ENCODE data around the gene GNG14.
"Not testable (repeated sequence)": the region's sequence is repeated elsewhere in the genome, so short reads cannot be mapped to it uniquely, and the experiment has no call there.

Gene GNG14

DNA sequence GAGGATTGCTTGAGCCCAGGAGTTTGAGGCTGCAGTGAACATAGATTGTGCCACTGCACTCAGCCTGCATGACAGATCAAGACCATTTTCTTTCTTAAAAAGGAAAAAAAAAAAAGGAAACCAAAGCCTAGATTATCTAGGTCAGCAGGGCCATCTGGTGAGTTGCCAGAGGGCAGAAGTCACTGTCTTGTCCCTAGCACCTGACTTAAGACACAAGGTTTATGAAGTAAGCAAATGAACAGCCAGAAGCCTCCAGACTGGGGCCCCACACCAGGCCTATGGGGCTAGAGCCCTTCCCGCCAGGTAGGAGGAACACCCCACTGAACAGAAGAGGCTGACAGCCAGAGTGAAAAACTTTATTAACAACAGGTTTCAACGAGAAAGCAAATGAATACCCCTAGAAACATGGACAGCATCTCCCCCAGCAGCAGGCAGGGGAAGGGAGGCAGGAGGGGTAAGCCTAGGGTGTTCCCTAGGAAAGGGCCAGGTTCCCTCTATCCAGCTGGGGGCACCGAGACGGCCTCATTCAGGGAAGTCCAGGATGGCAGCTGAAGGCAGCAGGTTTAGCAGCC is 20.0 kb upstream of the GNG14 start:
- DNase-seq (ENCODE audit: low read depth): no peak

- DNase-seq (ENCODE audit: low read depth): no peak
These were observed 19.5 kb upstream of the GNG14 start for GRCh38 chr19:12668346-12668745.

DNA sequence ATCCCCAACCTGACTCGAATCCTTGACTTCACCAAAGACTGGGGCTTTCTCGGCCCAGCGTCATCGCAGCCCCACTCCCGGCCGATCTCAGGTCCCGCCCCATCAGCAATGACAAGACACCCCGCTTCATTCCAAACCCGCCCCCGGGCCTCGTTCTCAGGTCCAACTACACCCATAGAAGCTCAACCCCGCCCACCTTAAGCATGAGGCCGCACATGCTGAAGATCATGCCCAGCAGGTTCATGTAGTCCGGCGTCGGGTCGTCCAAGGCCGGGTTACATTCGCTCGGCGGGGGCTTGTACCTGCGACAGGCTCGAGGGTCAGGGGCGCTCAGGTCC is 18.9 kb upstream of the GNG14 start:
- peak; percentile 24 for DNase-seq (ENCODE audit: low read depth)

- peak; percentile 62 for DNase-seq (ENCODE audit: low read depth)
These were observed 18.3 kb upstream of the GNG14 start for GRCh38 chr19:12669270-12670158.

DNA sequence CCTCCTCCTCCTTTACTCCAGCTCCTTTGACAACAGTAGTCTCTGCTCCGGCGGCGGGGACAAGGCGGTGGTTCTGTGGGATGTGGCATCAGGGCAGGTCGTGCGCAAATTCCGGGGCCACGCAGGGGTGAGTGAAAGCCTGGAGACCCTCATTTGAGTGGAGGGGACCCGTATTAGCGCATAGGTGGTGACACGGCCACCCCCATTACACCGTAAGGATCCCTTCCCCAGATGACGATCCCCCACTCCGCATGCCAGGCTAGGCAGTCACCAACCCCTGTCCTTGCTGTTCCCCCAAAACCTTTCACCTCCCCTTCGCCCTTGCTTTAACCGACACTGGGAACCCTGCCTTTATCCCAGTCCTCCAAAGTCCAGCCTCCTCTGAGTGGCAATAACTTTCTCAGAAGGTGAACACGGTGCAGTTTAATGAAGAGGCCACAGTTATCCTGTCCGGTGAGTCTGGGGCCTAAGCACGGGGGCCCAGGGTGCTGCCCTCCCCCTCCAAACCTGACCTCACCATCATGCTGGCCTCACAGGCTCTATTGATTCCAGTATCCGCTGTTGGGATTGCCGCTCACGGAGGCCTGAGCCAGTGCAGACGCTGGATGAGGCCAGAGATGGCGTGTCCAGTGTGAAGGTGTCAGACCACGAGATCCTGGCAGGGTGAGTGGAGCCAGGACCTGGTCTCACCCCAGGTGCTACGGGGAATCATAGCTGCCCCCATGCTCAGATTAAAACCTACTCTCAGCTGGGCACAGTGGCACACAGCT is 17.5 kb upstream of the GNG14 start:
- no peak for DNase-seq (ENCODE audit: low read depth)

- no peak for DNase-seq (ENCODE audit: low read depth)
These were observed 15.1 kb upstream of the GNG14 start for GRCh38 chr19:12672744-12673143.

GRCh38 chr19:12675399-12675798 is 12.4 kb upstream of the GNG14 start:
- DNase-seq (ENCODE audit: low read depth): no peak

DNA sequence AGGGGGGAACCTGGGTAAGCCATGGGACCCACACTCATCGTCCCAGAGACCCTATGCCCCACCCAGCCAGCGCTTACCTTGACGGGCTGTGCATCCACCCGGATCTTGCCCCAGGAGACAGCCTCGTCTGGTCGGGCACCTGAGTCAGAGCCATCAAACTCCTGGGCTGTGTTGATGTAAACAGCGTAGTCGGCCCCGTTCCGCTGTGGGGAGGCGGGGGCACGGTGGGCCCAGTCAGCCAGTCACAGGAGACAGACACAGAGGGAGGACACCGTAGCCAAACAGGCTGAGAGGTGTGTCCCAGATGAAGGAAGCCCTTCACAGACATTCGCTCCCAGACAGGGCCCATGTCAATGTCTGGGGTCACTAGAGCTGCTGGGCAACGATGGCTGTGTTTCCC is 11.9 kb upstream of the GNG14 start:
- DNase-seq (ENCODE audit: low read depth): no peak

GRCh38 chr19:12676384-12676792 is 11.4 kb upstream of the GNG14 start:
- peak; percentile 53 for DNase-seq (ENCODE audit: low read depth)

DNA sequence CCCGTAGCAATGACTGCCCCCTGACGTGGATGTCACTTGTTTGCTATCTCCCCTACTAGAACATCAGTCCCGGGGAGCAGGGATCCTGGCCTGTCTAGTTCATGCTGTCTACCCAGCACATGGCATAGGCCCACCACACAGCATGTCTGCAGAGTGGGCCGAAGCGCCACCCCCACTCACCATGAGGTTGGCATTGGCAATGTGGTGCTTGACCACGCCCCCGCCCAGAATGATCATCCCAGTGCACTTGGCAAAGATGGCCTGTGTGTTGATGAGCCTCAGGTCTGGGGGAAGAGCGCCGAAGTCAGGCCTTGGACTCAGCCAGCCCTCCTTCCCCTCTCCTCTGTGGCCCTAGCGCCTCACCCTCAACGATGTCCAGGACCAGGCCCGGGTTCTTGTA is 10.9 kb upstream of the GNG14 start:
- no peak for DNase-seq (ENCODE audit: low read depth)

DNA sequence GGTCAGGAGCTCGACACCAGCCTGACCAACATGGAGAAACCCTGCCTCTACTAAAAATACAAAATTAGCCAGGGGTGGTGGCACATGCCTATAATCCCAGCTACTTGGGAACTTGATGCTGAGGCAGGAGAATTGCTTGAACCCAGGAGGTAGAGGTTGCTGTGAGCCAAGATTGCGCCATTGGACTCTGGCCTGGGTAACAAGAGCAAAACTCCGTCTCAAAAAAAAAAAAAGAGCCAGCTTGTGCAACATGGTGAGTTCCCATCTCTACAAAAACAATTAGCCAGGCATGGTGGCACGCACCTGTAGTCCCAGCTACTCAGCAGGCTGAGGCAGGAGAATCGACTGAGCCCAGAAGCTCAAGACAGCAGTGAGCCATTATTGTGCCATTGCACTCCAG is 9.8 kb upstream of the GNG14 start:
- DNase-seq (ENCODE audit: low read depth): not testable (repeated sequence)

GRCh38 chr19:12680034-12680433 is 7.8 kb upstream of the GNG14 start:
- DNase-seq (ENCODE audit: low read depth): no peak

- DNase-seq (ENCODE audit: low read depth): peak; percentile 95
These were observed 6.5 kb upstream of the GNG14 start, which contains the start of gene DHPS for GRCh38 chr19:12681074-12681987. TSS of gene DHPS (minus strand) at chr19:12681880. CDS start at chr19:12681766, 114 bp downstream.

GRCh38 chr19:12685831-12686230 is 2.0 kb upstream of the GNG14 start:
- DNase-seq (ENCODE audit: low read depth): no peak

DNA sequence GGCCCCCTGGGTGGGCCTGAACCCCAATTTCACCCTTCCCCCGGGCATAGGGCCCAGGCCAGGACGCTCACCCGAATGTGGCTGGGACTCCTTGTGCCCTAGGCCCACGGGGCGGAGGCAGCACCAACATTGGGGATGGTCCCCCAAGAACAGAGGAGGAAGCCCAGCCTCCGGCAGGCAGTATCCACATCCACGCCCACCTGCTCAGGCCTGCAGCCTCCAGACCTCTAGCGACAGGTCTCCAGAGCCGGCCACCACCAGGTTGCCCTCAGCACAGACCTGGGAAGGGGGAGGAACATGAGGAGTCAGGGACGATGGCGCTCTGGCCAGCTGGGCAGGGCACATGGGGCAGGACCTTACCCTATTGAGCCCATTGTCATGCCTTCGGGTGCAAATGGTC is 1.2 kb downstream of the GNG14 start:
- no peak for DNase-seq (ENCODE audit: low read depth)

DNA sequence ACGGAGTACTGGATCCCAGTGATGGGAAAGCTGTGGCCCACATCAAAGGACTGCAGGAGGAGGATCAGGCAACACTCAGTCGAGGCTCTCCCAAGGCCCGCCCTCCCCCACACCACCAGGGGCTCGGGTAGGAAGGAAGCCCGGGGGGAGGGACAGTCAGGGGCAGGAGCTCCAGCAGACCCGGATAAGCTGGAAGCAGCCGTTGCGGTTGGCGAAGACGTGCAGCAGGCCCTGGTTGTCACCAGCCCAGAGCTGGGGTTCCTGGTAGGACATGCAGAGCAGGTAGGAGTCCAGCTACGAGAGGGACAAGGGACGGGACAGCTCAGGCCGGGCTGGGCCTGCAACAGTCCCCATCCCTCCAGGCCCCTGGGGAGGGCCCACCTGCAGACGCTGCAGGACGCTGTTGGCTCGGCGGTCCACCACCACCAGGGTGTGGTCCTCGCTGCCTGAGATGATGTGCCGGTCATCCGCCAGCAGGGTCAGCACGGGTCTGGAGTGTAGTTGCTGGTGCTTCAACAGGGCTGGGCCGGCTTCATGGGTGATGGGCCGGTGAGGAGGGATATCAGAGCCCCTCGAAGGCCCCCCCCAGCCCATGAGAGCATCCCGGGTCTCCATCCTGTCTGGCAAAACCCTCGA is 1.9 kb downstream of the GNG14 start:
- DNase-seq (ENCODE audit: low read depth): no peak

DNA sequence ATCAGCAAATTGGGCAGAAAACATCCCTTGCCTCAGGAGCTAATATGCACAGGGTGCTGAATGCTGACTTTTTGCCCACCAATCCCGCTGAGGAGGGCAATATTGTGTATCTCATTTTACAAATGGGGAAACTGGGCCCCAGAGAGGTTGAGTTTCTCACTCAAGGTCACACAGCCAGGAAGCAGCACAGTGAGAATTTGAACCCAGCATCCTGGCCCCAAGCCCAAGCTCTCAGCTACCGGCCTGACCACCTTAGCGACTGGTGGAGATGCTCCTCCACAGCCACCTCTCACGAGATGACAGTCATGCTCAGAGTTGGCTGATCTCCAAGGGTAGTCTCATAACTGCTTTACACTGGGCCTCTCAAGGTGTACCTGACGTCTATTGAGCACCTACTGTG is 5.2 kb downstream of the GNG14 start:
- DNase-seq (ENCODE audit: low read depth): no peak

GRCh38 chr19:12694641-12695040 is 6.8 kb downstream of the GNG14 start:
- no peak for DNase-seq (ENCODE audit: low read depth)

DNA sequence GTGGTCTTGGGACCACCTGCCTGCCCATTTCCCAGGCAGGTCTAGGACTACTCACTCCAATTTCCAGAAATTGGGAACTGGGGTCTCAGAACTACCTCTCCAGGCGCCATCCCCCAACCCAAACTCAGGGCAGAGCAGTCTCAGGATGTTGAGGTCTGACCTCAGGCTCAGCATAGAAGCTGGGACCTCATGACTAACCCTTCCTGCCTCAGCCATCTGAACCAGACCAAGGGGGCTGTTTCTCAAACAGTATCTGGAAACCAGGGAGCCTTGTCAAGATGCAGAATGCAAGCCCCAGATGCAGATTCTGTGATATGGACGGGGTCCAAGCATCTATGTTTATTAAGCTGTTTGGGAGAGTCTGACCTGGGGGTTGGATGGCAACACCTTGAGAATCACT is 7.3 kb downstream of the GNG14 start:
- no peak for DNase-seq (ENCODE audit: low read depth)

DNA sequence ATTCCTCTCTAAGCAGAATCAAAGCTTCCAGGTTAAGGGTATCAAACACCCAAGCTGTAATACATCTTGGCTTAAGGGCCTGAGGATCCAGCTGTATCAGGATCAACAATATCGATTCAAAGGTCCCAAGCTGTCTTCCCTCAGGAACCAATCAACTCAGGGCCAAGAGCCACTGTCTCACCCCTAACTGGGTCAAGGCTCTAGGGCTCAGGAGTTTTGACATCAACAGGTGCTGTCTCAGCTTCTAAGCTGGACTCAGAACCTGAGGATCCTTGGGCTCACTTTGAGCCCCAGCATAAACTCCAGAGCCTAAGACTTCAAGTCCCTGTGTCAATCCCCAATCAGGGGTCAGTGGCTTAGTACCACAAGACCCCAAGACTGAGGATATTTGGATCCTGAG is 7.7 kb downstream of the GNG14 start:
- no peak for DNase-seq (ENCODE audit: low read depth)

DNA sequence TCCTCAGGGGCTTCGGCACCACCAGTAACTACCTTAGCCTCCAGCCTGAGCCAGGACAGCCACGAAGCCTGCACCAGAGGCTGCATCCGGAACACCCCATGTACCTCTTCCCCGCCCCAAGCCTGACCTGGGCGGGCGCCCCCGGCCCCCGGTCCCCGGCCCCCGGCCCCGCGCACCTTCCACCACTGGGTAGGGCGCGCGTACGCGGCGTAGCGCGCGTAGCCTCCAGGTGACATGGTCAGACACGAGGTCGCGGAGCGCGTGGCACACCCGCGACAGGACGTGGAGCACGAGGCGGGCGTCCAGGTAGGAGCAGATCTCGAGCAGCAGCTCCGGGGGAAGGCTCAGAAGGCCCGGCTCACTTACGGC is 8.2 kb downstream of the GNG14 start:
- DNase-seq (ENCODE audit: low read depth): no peak
